Measurements from ENCODE around the gene PTPRN2.

- TF ChIP-seq CTCF (IDR thresholded peaks at IDR 0.05): no peak
- TF ChIP-seq POLR2A (IDR thresholded peaks at IDR 0.05): no peak
These were observed 30.2 kb downstream of the PTPRN2 start for GRCh38 chr7:158557441-158557755.
